OCI-LY3 (cell line): ENCODE results near the gene KRT14.
"Not testable (repeated sequence)": the region's sequence is repeated elsewhere in the genome, so short reads cannot be mapped to it uniquely, and the experiment has no call there.

ENCODE experiments used
- H2AFZ ChIP-seq: fragments of 200-600, 300-600 bp; shearing (Covaris generic); 2 replicates; pipeline ENCODE4 v1.6.0; 2014; ENCODE audit warnings: antibody characterized with exemption, low read depth, low read length
- H3K27ac ChIP-seq: fragments of 200-600, 300-600 bp; sonication (generic); 2 replicates; pipeline ENCODE4 v1.5.1; 2014; ENCODE audit warnings: mild to moderate bottlenecking, low read length, moderate library complexity, mixed read lengths
- H3K27me3 ChIP-seq: fragments of 200-600, 300-600 bp; sonication (generic); 2 replicates; pipeline ENCODE4 v1.6.1; 2014; ENCODE audit warnings: low read depth, low read length, mixed read lengths
- H3K36me3 ChIP-seq: fragments of 200-600, 300-600 bp; sonication (generic); replicated peaks from 2 replicates; pipeline ENCODE3; 2014; ENCODE audit warnings: low read depth, low read length, mixed read lengths
- H3K4me1 ChIP-seq: fragments of 300-600, 200-600 bp; sonication (generic); 2 replicates; pipeline ENCODE4 v1.6.1; 2014; ENCODE audit warnings: low read length, mixed read lengths
- H3K4me2 ChIP-seq: fragments of 200-600, 300-600 bp; sonication (generic); 2 replicates; pipeline ENCODE4 v1.6.1; 2014; ENCODE audit warnings: low read length, mixed read lengths
- H3K4me3 ChIP-seq: fragments of 300-600, 200-600 bp; sonication (generic); 2 replicates; pipeline ENCODE4 v1.5.1; 2014; ENCODE audit warnings: antibody characterized with exemption, mild to moderate bottlenecking, low read length, moderate library complexity
- H3K79me2 ChIP-seq: fragments of 300-600, 200-600 bp; shearing (Covaris generic); 2 replicates; pipeline ENCODE4 v1.6.1; 2014; ENCODE audit warnings: mild to moderate bottlenecking, low read length, mixed read lengths
- H3K9ac ChIP-seq: fragments of 300-600, 200-600 bp; shearing (Covaris generic); 2 replicates; pipeline ENCODE4 v1.6.0; 2014; ENCODE audit warnings: mild to moderate bottlenecking, low read length, moderate library complexity
- H3K9me3 ChIP-seq: fragments of 200-600, 300-600 bp; shearing (Covaris generic); 2 replicates; pipeline ENCODE4 v1.6.1; 2014; ENCODE audit warnings: low read length, mixed read lengths; ENCODE audit not compliant: insufficient read depth
- H4K20me1 ChIP-seq: fragments of 200-600, 300-600 bp; sonication (generic); 2 replicates; pipeline ENCODE4 v1.6.1; 2016; ENCODE audit warnings: low read length, mixed read lengths; ENCODE audit not compliant: insufficient read depth
- CTCF ChIP-seq: fragments of 200-600, 300-600 bp; sonication (generic); IDR thresholded peaks from 2 replicates; pipeline ENCODE4 v1.5.1; 2014; ENCODE audit warnings: antibody characterized with exemption, low read length, low read depth
- EZH2phosphoT487 ChIP-seq: fragments of 200-600 bp; shearing (Covaris generic); IDR thresholded peaks from 2 replicates; pipeline ENCODE4 v1.6.1; 2018; ENCODE audit warnings: antibody characterized with exemption, mixed run types, low read depth

KRT14 gene

DNA sequence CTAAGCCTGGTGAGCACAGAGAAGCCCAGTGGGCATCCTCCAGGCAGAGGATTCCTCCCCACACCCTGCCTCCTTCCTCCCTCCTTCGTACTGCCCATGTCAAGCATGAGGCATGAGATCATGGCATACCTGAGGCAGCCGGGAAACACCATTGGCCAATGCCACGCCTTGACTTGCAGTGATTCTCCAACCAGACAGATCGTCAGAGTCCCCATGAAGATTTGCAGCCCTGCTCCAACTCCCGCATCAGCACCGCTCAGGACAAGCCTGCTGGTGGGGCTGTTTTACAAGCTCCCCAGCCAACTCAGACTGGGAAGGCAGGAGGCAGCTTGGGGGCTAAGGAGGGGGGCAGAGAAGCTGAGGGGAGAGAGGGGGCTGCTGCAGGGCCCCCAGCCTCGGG lies 28.8 kb upstream of the KRT14 start:
- Histone ChIP-seq H3K4me2 (no peak overlapping the region), H4K20me1 (no peaks in the 10 kb centered on the region), H3K27ac (no peak overlapping the region), H3K9me3 (no peaks in the 10 kb centered on the region), H3K4me3 (no peak overlapping the region), H3K36me3 (no peaks in the 10 kb centered on the region), H3K27me3 (peaks cover 16% of the 10 kb centered on the region; the same call in 1 of the 2 replicates), H2AFZ (no peak overlapping the region), H3K4me1 (no peaks in the 10 kb centered on the region), H3K79me2 (no peaks in the 10 kb centered on the region), H3K9ac (no peak overlapping the region)
- no peak for TF ChIP-seq EZH2phosphoT487
- TF ChIP-seq CTCF, result no peak

DNA sequence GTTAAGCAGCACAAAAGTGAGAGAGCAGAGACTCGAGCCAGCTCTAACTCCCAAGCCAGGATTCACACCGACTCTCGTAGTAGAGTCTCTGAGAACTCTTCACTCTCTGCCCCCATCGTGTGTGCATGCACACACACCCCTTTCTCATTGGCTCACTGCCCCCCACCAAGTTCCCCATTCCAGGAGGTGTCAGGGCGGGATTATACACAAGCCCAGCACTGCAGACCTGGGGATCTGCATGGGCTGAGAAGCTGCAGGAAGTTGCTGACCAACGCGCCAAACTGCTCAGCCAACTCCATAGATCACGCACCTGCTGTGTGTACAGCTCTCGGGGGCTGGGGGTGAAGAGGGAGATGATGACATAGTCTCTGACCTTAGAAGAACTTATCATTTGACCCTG lies 28.1 kb upstream of the KRT14 start:
- not testable (repeated sequence) for H3K79me2 ChIP-seq, H3K36me3 ChIP-seq, H4K20me1 ChIP-seq, H3K4me3 ChIP-seq, H2AFZ ChIP-seq, H3K9me3 ChIP-seq, H3K9ac ChIP-seq, H3K4me2 ChIP-seq, H3K4me1 ChIP-seq, H3K27ac ChIP-seq
- H3K27me3 ChIP-seq, result peaks cover 16% of the 10 kb centered on the region; the same call in 1 of the 2 replicates

GRCh38 chr17:41614098-41614497 lies 27.4 kb upstream of the KRT14 start:
- Histone ChIP-seq H4K20me1 (no peaks in the 10 kb centered on the region), H3K9me3 (no peaks in the 10 kb centered on the region), H3K4me1 (no peaks in the 10 kb centered on the region), H3K9ac (no peak overlapping the region), H2AFZ (no peak overlapping the region), H3K4me2 (no peak overlapping the region), H3K27me3 (peaks cover 16% of the 10 kb centered on the region; the same call in 1 of the 2 replicates), H3K27ac (no peak overlapping the region), H3K4me3 (no peak overlapping the region), H3K79me2 (no peaks in the 10 kb centered on the region), H3K36me3 (no peaks in the 10 kb centered on the region)
- TF ChIP-seq CTCF (no peak), EZH2phosphoT487 (no peak)

DNA sequence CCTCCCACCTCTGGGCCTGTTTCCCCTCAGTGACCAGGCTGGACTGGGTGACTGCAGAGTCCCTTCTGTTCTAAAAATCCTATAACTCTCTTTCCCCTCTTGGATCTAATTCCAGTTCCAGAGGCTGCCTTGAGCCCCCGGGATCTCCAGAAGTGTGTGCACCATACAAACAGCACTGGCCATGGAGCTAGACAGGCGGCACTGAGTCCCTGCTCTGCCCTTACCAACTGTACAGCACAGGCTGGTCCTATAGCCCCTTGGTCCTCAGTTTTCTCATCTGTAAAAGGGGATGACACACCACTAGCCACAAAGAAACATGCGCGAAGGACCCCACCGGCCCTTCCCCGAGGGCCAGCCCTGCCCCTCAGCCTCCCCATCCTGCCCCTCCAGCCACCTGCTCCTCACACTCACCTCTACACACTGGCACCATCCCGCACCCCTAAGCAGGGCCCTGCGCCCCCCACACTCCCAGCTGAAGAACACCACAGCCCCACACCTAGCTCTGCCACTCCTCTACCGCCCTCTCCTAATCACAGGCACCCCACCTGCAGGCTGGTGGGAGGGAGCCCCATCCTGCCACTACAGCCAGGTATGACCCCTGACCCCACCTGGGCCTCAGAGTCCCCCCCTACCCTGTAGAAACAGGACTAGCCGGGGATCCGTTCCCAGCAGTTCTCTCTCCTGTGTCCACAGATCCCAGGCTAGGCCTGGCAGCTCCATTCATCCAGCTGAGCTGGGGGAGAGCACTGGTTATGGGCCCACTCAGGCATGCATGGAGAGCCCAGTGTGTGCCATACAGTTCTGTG lies 26.8 kb upstream of the KRT14 start:
- no peak overlapping the region for H3K27ac ChIP-seq
- H3K4me3 ChIP-seq, result no peak overlapping the region
- H4K20me1 ChIP-seq, result no peaks in the 10 kb centered on the region
- no peak overlapping the region for H3K4me2 ChIP-seq
- no peaks in the 10 kb centered on the region for H3K79me2 ChIP-seq
- H3K4me1 ChIP-seq, result no peaks in the 10 kb centered on the region
- H3K9me3 ChIP-seq, result no peaks in the 10 kb centered on the region
- H3K36me3 ChIP-seq, result no peaks in the 10 kb centered on the region
- H2AFZ ChIP-seq, result no peak overlapping the region
- no peak overlapping the region for H3K9ac ChIP-seq
- no peak for TF ChIP-seq EZH2phosphoT487
- no peak for TF ChIP-seq CTCF
- peaks cover 16% of the 10 kb centered on the region; the same call in 1 of the 2 replicates for H3K27me3 ChIP-seq

DNA sequence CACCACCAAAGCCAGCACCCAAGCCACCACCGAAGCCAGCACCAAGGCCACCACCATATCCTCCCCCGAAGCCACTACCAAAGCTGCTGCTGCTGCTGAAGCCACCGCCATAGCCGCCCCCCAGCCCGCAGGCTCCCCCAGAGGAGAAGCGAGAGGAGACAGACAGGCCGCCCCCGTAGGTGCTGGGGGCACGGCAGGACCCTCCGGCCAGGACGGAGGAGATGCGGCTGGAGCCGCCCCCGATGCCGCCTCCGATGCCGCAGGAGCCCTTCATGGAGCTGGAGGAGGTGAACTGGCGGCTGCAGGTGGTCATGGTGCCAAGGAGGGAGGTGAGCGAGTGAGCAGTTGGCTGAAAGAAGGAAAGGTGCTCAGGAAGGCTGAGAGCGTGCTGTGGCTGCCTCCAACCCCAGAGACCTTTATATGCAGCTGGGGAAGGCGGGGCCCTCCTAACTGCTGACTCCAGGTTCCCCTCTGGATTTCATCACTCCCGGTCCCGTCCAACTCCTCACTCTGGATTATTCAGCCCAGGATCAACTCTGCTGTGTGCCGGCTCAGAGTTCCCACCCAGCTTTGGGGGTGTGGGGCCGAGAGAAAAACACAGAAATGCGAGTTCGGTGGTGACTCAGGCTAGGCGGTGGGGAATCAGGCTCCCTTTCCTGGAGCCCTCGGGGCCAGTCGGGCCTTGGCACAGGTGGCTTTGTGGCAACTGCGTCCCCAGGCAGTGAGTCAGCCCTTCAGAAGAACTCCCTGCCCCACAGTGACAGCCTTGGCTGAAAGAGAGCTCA lies 25.9 kb upstream of the KRT14 start, which contains the start of gene KRT16:
Gene KRT16 (minus strand): TSS at position 392 of the 785 bp plus-strand sequence. CDS start 79 bp downstream, at position 313.
- not testable (repeated sequence) for H3K36me3 ChIP-seq, H3K79me2 ChIP-seq, H3K27ac ChIP-seq, H2AFZ ChIP-seq, H3K4me2 ChIP-seq, H3K4me3 ChIP-seq, H3K9me3 ChIP-seq, H4K20me1 ChIP-seq, H3K9ac ChIP-seq, H3K4me1 ChIP-seq
- H3K27me3 ChIP-seq, result peaks cover 13% of the 10 kb centered on the region; the same call in 1 of the 2 replicates
